Stimulated activated CD8-positive, alpha-beta memory T cell treated with anti-CD3 and anti-CD28 coated beads, Interleukin-4, amount 100 ng/mL, for 48 hours (primary cell): ENCODE measurements around the gene VWA2.

ENCODE experiments used
- DNase-seq: peaks from one replicate; pipeline ENCODE4 v3.0.0-alpha.2; 2020

VWA2 gene

DNA sequence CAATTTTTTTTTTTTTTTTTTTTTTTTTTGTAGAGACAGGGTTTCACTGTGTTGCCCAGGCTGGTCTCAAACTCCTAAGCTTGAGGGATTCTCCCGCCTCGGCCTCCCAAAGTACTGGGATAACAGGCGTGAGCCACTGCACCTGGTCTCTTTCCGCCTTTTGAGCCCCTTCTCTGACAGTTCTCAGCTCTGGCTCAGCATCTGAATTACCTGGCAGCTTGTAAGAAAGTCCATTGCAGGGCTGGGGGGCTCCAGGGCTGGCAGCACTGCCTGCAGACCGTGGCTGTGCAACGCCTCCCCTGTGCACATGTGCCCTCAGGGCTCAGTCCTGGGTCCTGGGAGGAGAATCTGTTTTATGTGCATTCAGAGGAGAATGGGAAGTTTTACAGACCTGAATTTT, 37.6 kb downstream of the VWA2 start:
- DNase-seq, result no peak

DNA sequence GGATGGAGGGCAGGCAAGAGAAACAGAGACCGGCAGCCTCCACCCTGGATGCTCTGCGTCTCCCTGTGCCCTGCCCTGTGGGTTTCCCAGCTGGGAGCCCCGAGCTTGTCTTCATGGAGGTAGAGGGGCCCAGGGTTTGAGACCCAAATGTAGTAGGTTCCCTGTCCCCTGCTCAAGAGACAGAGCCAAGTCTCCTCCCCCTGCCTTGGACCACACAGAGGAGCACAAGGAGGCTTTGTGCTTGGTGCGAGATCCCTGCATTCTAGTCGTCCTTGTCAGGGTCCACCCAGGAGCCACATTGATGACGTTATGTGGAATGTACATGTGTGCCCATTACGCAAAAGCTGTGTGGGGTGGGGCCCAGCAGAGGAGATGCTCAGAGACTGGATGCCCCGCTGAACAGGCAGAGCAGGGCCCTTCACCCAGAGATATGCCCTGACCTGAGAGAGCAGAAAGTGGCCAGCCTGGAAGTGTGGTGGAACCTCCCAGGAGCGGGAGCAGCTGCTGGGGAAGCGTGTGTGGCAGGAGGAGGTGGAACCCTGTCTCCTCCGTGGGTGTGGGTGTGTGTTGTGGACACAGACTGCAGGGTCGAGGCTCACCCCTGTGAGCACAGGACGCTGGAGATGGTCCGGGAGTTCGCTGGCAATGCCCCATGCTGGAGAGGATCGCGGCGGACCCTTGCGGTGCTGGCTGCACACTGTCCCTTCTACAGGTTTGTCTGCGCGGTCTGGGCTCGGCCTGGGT, 39.3 kb downstream of the VWA2 start:
- no peak for DNase-seq

DNA sequence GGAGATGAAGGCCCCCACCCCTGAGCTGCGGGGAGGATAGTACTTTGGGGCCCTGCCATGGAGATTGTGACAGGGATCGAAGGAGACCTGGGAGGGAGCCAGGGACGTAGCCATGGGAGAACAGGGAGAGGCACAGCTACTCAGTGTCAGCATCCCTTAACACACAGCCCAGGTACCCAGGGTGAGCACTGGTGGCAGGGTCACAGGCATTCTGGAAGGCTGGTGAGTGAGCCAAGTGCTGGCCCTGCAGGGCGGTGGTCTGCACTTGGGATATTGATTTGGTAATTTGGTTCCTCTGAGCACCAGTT, 39.8 kb downstream of the VWA2 start:
- DNase-seq, result no peak

DNA sequence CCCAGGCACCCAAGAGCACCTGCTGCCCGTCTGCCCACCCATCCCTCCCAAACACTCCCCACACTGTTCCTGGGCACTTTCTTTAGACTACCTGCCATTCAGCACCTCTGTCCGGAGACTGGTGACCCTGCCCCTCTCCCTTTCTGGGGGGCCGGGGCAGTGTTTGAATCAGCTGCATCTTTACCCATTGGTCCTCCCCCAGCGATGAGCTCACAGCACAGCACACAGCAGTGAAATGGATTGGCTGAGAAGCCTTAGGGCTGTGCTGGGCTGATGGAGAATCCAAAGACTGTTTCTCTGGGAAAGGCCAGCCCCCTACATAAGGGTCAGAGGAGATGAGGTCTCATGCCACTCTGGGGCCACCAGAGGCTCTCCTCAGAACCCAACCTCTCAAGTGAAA, 40.2 kb downstream of the VWA2 start:
- DNase-seq, result no peak

DNA sequence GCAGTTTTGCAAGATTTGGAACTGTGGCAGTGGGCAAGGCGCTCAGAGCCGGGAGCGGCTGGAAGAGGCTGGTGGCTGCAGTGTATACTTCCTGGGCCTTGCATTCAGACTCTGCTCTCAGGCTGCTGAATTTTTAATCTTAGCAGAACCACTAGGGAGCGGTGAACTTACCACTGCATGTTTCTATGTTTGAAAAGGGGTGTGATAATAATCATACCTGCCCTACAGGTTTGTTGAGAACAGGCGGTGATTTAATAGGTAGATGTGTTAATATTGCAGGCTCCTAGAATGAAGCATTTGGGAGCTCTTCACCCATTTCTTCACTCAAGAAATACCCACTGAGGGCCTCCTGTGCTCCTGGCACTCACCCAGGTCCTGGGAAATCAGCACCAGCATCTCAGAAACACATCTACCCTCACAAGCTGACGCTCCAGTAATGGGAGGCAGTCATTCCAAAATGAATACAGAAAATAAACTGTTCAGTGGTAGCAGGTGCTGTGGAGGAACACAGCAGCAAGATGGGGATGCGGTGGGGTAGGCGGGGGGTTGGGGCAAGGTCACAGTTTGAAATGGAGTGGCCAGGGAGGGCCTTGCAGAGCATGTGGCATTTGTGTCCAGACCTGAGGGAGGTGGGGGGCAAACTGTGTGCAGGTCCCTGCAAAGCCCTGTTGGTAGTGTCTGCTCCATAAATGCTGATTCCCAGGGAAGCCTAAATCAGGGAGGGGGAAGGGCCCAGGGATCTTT, 41.0 kb downstream of the VWA2 start:
- DNase-seq, result no peak

DNA sequence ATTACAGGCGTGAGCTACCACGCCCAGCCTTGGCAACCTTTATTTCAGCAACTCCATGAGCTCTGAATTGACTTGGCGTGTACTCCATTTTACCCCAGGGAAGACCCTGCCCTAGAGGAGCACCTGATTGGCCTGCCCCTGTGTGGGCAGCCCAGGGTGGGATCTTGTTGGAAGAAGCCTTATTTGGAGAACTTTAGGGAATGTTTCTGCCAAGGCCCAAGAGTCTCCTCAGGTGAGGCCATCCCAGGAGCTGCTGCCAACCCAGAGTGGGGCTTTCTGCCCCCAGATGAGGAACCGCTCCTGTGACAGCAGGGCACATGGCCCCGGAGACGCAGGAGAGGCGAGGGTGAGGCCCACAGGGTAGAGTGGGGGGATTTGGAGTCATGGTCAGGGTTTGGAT, 42.0 kb downstream of the VWA2 start:
- no peak for DNase-seq

DNA sequence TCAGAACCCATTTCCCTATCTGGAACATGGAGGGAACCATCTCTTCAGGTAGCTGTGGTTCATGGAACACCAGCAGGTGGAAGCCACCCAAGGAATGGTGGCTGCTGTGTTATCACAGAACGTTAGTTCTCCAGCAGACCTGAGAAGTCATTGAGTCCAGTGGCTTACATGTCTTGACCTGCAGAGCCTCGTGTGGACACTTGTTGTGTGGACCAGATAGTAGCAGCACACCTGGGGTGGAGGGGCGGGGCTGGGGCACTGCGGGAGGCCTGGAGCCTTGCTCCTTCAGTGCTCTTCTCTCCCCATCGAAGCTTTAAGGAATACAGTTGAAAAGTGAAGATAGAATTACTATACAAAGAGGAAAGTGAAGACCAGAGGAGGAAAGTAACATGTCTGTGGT, 42.4 kb downstream of the VWA2 start:
- no peak for DNase-seq

DNA sequence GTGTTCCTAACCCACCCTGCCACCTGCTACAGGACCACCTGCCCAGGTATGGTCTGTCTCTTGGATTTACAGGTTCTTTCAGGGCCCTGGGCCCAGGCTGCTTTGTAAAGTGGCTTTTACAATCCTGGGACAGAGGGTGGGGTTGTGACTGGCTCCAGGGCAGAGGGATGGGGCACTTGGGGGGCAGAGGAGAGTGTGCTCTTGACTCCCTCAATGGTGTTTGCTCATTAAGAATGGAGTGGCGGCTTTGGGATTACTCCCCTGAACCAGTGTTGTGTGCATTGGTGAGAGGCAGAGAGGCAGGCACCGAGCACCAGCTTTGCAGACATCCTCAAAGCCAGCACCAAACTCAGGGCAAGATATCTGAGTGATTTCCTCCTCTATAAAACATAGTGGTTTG, 43.5 kb downstream of the VWA2 start:
- no peak for DNase-seq

DNA sequence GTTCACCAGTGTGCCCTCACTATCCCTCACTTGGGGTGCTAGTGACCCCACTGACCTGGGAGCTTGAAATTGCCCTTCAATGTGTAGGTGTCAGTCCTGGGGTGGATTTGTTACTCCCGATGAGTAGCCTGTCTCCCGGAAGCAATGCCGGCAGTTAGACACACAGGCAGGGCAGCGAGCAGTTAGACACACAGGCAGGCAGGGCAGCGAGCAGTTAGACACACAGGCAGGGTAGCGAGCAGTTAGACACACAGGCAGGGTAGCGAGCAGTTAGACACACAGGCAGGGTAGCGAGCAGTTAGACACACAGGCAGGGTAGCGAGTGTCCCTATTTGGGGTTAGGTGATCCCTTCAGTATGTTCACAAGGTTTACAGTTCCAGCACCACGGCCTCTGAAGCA, 44.0 kb downstream of the VWA2 start:
- no peak for DNase-seq

DNA sequence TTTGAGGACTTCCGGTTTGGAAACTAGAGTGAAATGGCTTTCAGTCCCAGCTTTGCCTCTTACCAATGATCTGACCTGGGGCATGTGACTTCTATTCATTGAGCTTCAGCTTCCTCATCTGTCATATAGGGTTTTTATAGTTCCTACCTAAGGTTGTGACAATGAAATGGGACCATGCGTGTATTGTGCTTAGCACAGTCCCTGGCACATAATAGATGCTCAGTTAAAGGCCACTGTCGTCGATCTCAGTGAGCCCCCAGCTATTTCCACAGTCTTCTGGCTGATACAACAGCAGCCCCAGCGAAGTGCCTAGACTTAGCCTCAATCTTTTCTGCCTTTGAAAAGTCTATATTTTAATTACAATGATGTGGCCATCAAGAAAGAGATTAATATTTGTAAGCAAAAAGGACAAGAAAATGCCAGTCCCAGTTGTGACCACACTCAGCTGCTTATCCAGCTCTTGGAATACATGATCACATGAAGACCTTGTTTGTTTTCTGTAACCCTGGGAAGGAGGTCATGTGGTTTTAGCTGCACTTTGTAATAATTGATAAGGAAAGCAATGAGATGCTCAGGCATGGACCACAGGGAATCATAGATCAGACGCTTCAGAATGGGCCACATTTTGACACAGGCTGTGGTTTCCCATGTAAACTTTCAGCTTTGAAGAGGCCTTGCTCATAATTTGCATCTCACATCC, 44.6 kb downstream of the VWA2 start:
- no peak for DNase-seq

DNA sequence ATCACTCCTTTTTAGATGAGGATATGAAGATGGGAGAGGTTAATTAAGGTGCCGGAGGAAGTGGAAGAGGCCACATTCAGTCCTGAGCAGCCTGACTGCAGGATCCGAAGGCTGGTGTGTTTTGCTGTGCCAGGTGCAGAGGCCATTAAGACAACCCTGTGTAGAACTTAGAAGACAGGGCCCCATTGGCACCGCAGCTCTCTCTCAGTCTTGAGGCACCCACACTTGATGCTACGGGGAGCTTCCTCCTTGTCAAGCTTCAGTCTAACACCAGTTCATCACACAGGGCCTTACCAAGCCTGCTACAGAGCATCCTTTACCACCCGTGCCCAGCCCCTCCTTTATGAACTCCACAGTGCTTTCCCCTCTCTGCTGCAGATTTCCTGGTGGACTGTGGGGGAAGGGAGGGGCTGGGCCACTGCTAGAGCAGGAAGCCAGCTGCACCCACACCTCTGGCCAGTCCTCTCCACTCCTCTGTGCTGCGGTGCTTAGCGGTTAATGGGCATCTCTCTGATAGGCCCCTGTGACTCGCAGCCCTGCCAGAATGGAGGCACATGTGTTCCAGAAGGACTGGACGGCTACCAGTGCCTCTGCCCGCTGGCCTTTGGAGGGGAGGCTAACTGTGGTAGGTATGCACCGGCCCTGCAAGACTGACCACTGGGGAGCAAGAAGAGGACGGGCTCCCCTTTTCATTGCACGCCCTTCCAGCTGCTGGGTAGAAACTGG, 45.5 kb downstream of the VWA2 start:
- DNase-seq, result no peak

DNA sequence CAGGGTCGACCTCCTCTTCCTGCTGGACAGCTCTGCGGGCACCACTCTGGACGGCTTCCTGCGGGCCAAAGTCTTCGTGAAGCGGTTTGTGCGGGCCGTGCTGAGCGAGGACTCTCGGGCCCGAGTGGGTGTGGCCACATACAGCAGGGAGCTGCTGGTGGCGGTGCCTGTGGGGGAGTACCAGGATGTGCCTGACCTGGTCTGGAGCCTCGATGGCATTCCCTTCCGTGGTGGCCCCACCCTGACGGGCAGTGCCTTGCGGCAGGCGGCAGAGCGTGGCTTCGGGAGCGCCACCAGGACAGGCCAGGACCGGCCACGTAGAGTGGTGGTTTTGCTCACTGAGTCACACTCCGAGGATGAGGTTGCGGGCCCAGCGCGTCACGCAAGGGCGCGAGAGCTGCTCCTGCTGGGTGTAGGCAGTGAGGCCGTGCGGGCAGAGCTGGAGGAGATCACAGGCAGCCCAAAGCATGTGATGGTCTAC, 46.9 kb downstream of the VWA2 start:
- no peak for DNase-seq

DNA sequence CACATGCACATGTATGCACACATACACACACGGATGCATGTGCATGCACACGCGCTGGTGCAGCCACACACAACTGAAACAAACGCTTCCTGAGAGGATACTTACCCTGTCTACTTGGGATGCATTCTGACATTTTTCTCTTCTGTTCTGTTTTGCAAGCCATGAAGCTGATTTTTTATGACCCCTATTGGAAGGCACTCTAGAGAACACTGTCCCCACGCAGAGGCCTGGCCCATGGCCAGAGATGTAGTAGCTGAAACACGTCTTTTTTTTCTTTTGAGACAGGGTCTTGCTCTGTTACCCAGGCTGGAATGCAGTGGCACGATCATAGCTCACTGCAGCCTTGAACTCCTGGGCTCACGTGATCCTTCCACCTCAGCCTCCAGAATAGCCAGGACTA, 47.9 kb downstream of the VWA2 start:
- DNase-seq, result no peak

DNA sequence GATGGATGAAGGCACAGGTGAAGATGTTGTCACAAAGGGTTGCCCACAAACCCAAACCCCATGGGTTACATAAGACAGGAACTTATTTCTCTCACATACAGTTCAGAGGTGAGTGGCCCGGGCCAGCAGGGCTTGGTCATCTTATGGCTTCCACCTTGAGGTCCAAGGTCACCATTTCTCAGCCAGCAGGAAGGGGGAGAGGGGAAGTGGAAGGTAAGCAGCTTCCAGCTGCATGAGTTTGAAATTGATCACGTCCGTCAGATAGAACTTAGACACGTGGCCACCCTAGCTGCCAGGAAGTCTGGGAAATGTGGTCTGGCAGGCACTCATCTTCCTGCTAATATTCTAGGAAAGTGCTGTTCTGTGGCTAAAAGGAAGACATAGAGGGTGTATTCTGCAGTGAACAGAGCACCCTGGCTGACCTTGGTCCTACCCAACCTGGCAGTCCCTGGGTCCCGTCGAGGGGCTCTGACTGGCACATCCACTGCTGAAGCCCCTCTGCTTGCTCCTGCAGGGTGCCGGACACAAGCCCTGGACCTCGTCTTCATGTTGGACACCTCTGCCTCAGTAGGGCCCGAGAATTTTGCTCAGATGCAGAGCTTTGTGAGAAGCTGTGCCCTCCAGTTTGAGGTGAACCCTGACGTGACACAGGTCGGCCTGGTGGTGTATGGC, 49.5 kb downstream of the VWA2 start:
- no peak for DNase-seq

DNA sequence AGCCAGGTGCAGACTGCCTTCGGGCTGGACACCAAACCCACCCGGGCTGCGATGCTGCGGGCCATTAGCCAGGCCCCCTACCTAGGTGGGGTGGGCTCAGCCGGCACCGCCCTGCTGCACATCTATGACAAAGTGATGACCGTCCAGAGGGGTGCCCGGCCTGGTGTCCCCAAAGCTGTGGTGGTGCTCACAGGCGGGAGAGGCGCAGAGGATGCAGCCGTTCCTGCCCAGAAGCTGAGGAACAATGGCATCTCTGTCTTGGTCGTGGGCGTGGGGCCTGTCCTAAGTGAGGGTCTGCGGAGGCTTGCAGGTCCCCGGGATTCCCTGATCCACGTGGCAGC, 50.0 kb downstream of the VWA2 start:
- DNase-seq, result no peak

DNA sequence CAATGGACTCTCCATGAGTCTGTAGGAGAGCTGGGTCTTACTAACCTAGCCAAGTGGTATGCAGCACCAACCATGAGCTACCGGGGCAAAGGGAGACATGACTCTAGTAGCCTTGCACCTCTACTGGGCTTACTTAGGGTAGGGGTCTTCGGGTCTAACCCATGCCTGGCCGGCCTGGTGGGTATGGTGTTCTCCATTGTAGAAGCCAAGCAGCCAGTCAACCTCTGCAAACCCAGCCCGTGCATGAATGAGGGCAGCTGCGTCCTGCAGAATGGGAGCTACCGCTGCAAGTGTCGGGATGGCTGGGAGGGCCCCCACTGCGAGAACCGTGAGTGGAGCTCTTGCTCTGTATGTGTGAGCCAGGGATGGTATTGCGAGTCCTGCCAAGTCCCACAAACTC, 51.0 kb downstream of the VWA2 start:
- DNase-seq, result no peak

DNA sequence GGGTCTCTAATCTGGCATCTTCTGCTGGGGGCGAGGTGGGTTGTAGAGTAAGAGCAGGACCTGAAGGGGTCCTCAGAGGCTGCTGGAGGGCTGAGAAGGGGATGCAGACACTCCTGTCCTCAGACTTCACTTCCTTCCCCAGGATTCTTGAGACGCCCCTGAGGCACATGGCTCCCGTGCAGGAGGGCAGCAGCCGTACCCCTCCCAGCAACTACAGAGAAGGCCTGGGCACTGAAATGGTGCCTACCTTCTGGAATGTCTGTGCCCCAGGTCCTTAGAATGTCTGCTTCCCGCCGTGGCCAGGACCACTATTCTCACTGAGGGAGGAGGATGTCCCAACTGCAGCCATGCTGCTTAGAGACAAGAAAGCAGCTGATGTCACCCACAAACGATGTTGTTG, 52.0 kb downstream of the VWA2 start:
- DNase-seq, result no peak

DNA sequence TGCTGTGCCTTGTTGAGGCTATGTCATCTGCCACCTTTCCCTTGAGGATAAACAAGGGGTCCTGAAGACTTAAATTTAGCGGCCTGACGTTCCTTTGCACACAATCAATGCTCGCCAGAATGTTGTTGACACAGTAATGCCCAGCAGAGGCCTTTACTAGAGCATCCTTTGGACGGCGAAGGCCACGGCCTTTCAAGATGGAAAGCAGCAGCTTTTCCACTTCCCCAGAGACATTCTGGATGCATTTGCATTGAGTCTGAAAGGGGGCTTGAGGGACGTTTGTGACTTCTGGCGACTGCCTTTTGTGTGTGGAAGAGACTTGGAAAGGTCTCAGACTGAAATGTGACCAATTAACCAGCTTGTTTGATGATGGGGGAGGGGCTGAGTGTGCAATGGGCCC, 52.5 kb downstream of the VWA2 start:
- no peak for DNase-seq

DNA sequence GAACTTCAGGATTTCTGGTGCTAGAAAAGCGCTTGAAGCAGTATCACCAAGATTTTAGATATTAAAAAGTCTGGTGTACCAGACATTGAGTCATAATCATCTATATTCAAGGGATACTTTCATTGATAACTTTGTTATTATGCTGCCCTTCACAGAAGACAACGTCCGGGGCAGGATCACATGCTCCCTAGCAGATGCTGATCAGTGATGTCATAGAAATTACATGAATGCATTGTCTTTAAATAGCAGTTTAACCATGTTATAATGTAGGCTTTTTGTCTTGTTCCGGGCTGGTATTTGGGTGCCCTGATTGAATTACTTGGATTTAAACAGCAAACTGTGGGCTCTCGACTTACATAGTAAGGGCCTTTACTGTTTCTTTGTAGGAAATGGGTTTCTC, 54.0 kb downstream of the VWA2 start:
- no peak for DNase-seq

DNA sequence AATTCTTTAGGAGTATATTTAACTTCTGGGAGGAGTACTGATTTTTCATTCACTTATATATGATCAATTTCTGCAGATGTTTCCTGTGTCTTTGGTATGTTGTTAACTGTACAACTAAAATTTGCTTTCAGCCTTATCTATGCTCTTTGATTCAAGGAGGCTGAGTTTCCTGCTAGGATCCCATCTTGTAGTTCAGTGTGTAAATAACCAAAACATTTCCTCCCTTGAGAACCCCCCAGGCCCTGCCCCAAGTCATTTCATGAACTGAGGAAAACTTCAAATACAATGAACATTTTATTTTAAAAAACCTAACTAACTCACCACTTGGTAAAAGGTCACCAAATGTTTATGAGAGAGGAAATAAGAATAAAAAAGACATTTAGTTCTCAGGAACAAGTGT, 55.5 kb downstream of the VWA2 start:
- no peak for DNase-seq

DNA sequence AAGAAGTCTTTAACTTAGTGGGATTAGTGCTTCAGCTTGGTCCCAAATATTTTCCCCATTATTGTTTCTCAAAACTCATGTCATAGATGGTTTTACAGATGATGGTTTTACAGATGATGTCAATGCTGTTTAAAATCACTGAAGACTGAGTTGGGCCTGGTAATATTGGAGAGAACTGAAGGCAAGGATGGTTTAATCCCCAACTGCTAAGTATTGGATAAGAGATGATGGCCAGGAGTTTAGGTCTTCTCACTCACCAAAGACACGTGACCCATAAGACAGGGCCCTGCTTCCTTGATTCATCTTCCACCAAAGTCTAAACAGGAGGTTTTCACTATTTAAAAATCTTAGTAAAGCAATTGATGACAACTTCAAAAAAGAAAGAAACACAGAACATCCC, 56.3 kb downstream of the VWA2 start:
- no peak for DNase-seq

DNA sequence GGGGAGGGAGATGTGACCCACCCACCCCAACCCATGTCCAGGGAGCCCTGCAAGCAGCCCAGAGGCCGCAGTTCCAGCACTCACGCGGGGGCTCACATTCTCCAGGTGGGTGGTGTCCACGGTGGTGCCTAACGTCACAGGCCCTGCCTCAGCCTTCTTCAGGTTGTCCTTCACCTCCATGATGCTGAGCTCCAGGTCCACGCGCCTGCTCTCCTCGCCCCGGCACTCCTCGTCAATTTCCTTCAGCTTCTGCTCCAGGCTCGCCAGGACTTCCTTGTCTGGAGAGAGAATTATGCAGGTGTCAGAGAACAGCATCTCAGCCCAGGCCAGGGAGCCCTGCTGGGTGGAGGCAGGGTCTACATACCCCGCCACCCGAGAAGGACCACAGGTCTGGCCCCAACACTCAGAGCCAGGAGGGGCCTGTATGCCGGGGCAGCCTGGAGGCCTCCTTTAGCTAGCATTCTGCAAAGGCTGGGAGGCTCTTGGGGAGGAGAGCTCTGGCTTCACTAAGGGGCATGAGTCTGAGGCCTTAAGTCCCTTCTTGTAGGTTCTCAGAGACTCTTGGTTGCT, 58.2 kb downstream of the VWA2 start:
- no peak for DNase-seq
